MM.1S (cell line): Measurements from ENCODE around the gene ZEB2.

ENCODE experiments used
- DNase-seq: peaks from one replicate; pipeline ENCODE4 v3.0.0-alpha.2; 2015
- H2AFZ ChIP-seq: fragments of 300-600 bp; sonication (generic); 2 replicates; pipeline ENCODE4 v1.6.0; 2016; ENCODE audit warnings: antibody characterized with exemption, low read length
- H3F3A ChIP-seq: fragments of 300-600 bp; sonication (generic); 2 replicates; pipeline ENCODE4 v1.6.1; 2016; ENCODE audit warnings: mild to moderate bottlenecking, antibody characterized with exemption, low read length, moderate library complexity, mixed read lengths; ENCODE audit not compliant: insufficient read depth
- H3K27ac ChIP-seq: fragments of 300-600 bp; sonication (generic); 2 replicates; pipeline ENCODE4 v1.5.1; 2016; ENCODE audit warnings: mild to moderate bottlenecking, low read length
- H3K27me3 ChIP-seq: fragments of 300-600 bp; sonication (generic); replicated peaks from 2 replicates; pipeline ENCODE4 v1.6.0; 2016; ENCODE audit warnings: low read length; ENCODE audit not compliant: insufficient read depth
- H3K36me3 ChIP-seq: fragments of 300-600 bp; sonication (generic); replicated peaks from 2 replicates; pipeline ENCODE4 v1.6.1; 2016; ENCODE audit warnings: mild to moderate bottlenecking, low read length, mixed read lengths; ENCODE audit not compliant: insufficient read depth
- H3K4me1 ChIP-seq: fragments of 300-600 bp; sonication (generic); 2 replicates; pipeline ENCODE4 v1.6.1; 2016; ENCODE audit warnings: low read length, mixed read lengths
- H3K4me2 ChIP-seq: fragments of 300-600 bp; sonication (generic); 2 replicates; pipeline ENCODE4 v1.6.0; 2016; ENCODE audit warnings: low read depth, low read length
- H3K4me3 ChIP-seq: fragments of 300-600 bp; sonication (generic); 2 replicates; pipeline ENCODE4 v1.5.1; 2016; ENCODE audit warnings: low read length, mixed read lengths
- H3K79me2 ChIP-seq: fragments of 300-600 bp; sonication (generic); 2 replicates; pipeline ENCODE4 v1.6.1; 2016; ENCODE audit warnings: mixed run types, low read length, mixed read lengths
- H3K9ac ChIP-seq: fragments of 300-600 bp; sonication (generic); 2 replicates; pipeline ENCODE4 v1.6.1; 2016; ENCODE audit warnings: low read length, mixed read lengths
- H3K9me2 ChIP-seq: fragments of 300-600 bp; sonication (generic); replicated peaks from 2 replicates; pipeline ENCODE4 v1.6.1; 2016; ENCODE audit warnings: mild to moderate bottlenecking, low read length, mixed read lengths; ENCODE audit not compliant: insufficient read depth
- H3K9me3 ChIP-seq: fragments of 300-600 bp; sonication (generic); replicated peaks from 2 replicates; pipeline ENCODE4 v1.6.1; 2016; ENCODE audit warnings: mild to moderate bottlenecking, low read length, mixed read lengths; ENCODE audit not compliant: insufficient read depth
- H4K20me1 ChIP-seq: fragments of 300-600 bp; sonication (generic); 2 replicates; pipeline ENCODE4 v1.6.1; 2016; ENCODE audit warnings: mild to moderate bottlenecking, low read length, moderate library complexity, mixed read lengths; ENCODE audit not compliant: insufficient read depth
- EZH2 ChIP-seq: fragments of 300-600 bp; sonication (generic); optimal IDR thresholded peaks from 2 replicates; pipeline ENCODE3; 2017; ENCODE audit warnings: low read depth, mild to moderate bottlenecking, antibody characterized with exemption, low read length, mixed read lengths
- EZH2phosphoT487 ChIP-seq: fragments of 300-600 bp; sonication (generic); IDR thresholded peaks from 2 replicates; pipeline ENCODE4 v1.6.1; 2018; ENCODE audit warnings: antibody characterized with exemption, low read length
- TF ChIP-seq, protein P1 (sequence below): fragments of 300-600 bp; sonication (generic); IDR thresholded peaks from 2 replicates; pipeline ENCODE4 v1.5.1; 2016; ENCODE audit warnings: antibody characterized with exemption, low read length, mixed read lengths

The ZEB2 gene

DNA sequence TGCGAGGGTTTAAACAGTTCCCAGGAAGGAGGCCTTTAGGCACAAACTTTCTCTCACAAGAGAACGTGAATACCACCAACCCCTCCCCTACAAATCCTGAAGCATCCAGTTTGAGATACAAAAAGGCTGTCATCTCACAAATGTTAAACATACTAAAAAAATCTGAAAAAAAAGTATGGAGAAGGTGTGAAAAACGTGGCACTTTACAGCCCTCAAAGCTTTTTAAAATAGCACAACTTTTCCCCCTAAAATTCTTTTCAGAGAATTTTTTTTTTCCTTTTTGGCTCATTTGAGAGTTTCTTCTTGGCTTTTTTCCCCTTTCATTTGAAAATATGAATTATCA lies 10.1 kb downstream of the ZEB2 start:
- DNase-seq: no peak
- no peak for TF ChIP-seq EZH2phosphoT487
- TF ChIP-seq, protein P1, sequence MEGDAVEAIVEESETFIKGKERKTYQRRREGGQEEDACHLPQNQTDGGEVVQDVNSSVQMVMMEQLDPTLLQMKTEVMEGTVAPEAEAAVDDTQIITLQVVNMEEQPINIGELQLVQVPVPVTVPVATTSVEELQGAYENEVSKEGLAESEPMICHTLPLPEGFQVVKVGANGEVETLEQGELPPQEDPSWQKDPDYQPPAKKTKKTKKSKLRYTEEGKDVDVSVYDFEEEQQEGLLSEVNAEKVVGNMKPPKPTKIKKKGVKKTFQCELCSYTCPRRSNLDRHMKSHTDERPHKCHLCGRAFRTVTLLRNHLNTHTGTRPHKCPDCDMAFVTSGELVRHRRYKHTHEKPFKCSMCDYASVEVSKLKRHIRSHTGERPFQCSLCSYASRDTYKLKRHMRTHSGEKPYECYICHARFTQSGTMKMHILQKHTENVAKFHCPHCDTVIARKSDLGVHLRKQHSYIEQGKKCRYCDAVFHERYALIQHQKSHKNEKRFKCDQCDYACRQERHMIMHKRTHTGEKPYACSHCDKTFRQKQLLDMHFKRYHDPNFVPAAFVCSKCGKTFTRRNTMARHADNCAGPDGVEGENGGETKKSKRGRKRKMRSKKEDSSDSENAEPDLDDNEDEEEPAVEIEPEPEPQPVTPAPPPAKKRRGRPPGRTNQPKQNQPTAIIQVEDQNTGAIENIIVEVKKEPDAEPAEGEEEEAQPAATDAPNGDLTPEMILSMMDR: no peak
- no peak for TF ChIP-seq EZH2
- Histone ChIP-seq H3K4me3 (no peak overlapping the region), H3K4me2 (no peak overlapping the region), H3K27ac (no peak overlapping the region), H3K9ac (no peak overlapping the region), H3K9me3 (no peaks in the 10 kb centered on the region), H3K27me3 (peaks cover 22% of the 10 kb centered on the region), H4K20me1 (no peaks in the 10 kb centered on the region), H3K4me1 (no peaks in the 10 kb centered on the region), H3F3A (no peaks in the 10 kb centered on the region), H3K36me3 (no peaks in the 10 kb centered on the region), H2AFZ (no peak overlapping the region), H3K79me2 (no peaks in the 10 kb centered on the region), H3K9me2 (no peaks in the 10 kb centered on the region)

DNA sequence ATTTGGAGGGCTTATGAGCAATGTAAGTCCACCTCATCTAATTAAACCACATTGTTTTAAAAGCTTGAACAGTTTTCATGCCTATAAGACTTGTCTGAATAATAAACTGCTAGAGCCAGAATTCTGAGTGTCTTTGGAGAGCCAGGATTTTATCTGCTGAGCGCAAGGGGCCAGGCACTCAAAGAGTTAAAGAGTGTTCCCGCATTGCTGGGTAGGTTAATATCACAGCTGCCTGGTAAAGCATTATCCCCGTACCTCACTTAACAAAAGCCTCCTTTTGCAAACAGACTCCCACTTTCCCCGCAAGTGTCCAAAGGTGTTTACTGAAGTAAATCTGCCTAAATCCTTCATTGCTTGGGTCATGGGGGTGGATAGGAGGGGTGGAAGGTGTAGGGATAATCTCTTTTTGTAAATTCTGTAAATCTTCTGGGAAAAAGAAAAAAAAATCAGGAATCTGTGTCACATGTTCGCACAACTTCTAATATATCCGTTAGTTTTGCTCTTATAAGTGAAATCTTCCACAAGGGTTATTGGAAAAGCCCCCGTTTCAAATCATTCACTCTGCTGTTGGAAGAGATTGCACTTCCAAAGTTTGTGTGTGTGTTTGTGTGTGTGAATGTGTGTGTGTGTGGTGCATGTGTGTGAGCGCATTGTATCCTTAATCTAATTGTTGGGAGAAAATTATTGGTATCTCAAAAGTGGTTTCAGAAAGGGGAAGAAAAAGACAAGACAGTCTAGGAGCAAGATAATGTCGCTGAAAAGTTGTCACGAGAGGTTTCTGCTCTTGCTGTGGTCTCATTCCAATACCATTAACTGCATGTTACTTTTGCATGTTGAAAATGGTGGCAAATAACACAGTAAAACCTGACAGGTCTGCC lies 10.7 kb downstream of the ZEB2 start:
- Histone ChIP-seq H2AFZ (no peak overlapping the region), H3K4me1 (no peaks in the 10 kb centered on the region), H3K9me2 (no peaks in the 10 kb centered on the region), H3K4me3 (no peak overlapping the region), H3K27me3 (peaks cover 16% of the 10 kb centered on the region; the same call in 1 of the 2 replicates), H3K4me2 (no peak overlapping the region), H3K79me2 (no peaks in the 10 kb centered on the region), H4K20me1 (no peaks in the 10 kb centered on the region), H3F3A (no peaks in the 10 kb centered on the region), H3K9me3 (no peaks in the 10 kb centered on the region), H3K36me3 (no peaks in the 10 kb centered on the region), H3K9ac (no peak overlapping the region), H3K27ac (no peak overlapping the region)
- DNase-seq: no peak
- TF ChIP-seq EZH2 (no peak), EZH2phosphoT487 (no peak)
- TF ChIP-seq, protein P1: no peak

DNA sequence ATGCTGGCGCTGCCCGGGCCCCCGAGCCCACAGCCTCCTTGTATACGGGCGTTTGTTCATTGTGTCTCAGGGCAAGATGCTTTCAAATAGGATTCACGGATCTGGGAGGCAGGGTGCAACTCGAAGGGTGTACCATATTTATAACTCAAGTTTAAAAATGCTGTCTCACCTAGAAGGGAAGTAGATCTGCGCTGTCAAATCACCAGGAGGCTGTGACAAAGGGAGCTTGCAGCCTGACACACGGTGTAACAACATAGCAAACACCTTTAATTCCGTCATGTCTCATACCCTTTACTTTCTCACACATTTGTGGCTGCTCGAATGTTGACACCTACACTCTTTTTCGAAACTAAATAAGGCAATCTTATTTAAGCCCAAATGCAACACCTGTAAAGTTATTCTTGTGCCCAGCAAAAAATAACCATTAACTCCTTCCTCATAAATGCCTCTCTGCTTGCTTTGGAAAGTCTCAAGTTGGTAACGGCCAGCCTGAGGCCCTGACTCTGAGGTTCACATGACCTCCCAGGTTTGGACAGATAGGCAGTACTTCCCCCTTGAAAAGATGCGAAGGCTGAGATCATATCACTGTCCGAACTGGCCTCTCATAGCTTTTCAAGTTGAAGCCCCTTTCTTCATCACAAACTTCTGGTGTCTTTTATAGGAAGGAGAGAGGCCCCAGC lies 11.6 kb downstream of the ZEB2 start:
- no peaks in the 10 kb centered on the region for H4K20me1 ChIP-seq
- no peak overlapping the region for H2AFZ ChIP-seq
- no peak overlapping the region for H3K9ac ChIP-seq
- no peaks in the 10 kb centered on the region for H3K9me3 ChIP-seq
- no peak overlapping the region for H3K4me2 ChIP-seq
- no peaks in the 10 kb centered on the region for H3K4me1 ChIP-seq
- H3K9me2 ChIP-seq: no peaks in the 10 kb centered on the region
- peaks cover 8% of the 10 kb centered on the region; the same call in 1 of the 2 replicates for H3K27me3 ChIP-seq
- no peak overlapping the region for H3K27ac ChIP-seq
- no peak overlapping the region for H3K4me3 ChIP-seq
- no peaks in the 10 kb centered on the region for H3F3A ChIP-seq
- TF ChIP-seq EZH2phosphoT487 (no peak), EZH2 (no peak)
- TF ChIP-seq, protein P1: no peak
- no peak for DNase-seq
- H3K36me3 ChIP-seq: no peaks in the 10 kb centered on the region
- H3K79me2 ChIP-seq: no peaks in the 10 kb centered on the region
